ENCODE measurements around the gene ACBD3.

Gene ACBD3

GRCh38 chr1:226201029-226201593 lies 14.6 kb upstream of the ACBD3 start:
- FAIRE-seq = no peak

DNA sequence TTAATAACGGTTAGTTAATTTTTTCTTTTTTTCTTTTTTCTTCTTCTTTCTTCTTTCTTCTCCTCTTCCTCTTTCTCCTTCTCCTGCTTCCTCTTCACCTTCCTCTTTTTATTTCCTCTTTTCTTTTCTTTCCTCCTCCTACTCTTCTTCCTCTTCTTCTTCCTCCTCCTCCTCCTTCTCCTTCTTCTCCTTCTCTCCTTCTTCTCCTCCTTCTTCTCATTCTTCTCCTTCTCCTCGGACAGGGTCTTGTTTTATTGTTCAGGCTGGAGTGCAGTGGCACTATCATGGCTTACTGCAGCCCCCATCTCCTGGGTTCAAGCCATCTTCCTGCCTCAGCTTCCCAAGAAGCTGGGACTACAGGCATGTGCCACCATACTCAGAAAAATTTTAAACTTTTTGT lies 13.4 kb upstream of the ACBD3 start:
- FAIRE-seq = no peak

GRCh38 chr1:226195144-226195543 lies 8.6 kb upstream of the ACBD3 start:
- FAIRE-seq = no peak

GRCh38 chr1:226187380-226187779 lies 839 bp upstream of the ACBD3 start:
- FAIRE-seq = no peak

GRCh38 chr1:226187019-226187322 lies 430 bp upstream of the ACBD3 start:
- no peak for FAIRE-seq

DNA sequence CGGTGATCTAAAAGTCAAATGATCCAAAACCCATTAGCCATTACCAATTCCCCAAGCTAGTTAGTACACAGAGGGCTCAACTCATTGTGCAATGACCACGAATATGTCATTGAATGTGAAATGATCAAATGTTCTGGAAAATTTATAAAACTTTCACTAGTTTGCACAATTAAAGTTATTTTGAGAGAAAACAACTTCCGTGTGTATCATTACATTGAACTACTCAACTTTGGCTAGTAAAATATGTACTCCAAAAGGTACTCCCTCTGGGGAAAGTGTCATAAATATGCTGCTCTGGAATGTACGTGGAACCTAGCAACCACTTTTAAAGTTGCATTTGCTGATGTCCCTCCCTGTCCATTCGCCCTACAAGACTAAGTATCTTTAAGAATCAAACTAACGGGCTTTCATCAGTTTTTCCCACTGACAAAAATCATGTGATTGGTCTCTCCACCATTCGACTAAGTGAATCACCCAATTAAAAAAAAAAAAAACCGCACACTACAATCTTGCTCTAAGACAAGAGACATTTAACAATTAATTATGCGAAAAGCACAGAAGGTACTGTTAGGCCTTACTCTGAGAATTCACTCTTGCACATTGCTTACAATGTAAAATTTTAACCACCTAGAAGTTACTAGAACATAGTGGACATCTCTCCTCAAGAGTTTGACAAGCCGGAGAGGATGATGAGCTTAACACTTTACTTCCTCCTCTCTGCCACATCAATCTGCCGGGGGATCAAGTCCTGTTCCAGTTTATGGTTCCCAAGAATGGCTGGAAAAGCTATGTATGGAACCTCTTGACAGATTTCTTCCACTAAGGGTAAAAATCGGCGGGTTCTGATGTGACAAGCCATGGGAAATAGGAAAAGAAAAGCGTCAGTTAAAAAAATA lies 1.2 kb downstream of the ACBD3 start:
- FAIRE-seq = no peak

- no peak for FAIRE-seq
Measured at GRCh38 chr1:226181996-226182714, 4.4 kb downstream of the ACBD3 start.

DNA sequence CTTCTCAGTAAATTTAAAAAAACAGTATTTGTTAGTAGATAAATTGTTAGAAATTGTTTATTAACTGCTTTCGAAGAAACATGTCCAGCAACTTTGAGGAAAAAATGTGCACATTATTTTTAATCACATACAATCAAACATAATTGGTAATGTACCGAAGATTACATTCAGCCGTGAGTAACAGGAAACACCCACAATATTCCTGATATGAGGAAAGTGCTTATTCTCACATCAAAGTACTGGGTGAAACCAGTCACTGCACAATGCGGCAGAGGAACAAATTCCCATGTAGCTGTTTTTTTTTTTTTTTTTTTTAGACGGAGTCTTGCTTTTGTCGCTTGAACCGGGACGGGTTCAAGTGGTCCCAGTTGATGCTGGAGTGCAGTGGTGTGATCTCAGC lies 9.7 kb downstream of the ACBD3 start:
- no peak for FAIRE-seq

DNA sequence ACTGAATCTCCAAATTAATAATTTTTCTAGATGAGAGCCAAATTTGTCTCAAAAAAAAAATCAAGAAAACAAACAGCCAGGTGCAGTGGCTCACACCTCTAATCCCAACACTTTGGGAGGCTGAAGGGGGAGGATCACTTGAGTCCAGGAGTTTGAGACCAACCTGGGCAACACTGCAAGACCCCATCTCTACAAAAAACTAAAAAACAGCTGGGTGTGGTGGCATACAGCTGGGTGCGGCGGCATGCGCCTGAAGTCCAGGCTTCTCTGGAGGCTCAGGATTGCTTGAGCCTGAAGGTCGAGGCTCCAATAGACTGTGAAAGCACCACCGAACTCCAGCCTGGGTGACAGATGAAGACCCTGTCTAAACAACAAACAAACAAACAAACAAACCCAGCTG lies 14.0 kb downstream of the ACBD3 start:
- FAIRE-seq = no peak

- no peak for FAIRE-seq
Measured at GRCh38 chr1:226166341-226166740, 20.2 kb downstream of the ACBD3 start.

DNA sequence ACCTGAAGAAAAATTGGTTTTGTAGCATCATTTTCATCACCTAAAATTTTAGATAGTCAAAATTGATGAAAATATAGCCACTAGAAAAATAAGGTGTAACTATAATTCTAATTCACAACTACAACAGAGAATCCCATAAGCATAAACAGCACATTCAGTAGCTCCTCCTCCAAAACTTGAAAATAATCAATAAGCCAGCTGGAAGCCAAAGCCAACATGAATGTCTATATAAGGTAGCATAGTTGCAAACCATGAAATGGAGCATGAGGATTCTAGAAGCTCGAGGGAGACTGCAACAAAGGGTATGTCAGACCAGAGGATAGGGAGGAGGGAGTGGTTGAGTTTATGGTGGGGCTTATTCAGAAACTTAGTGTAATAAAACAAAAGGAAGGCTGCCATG lies 22.4 kb downstream of the ACBD3 start:
- no peak for FAIRE-seq

- no peak for FAIRE-seq
Measured at GRCh38 chr1:226162898-226163297, 23.6 kb downstream of the ACBD3 start.

DNA sequence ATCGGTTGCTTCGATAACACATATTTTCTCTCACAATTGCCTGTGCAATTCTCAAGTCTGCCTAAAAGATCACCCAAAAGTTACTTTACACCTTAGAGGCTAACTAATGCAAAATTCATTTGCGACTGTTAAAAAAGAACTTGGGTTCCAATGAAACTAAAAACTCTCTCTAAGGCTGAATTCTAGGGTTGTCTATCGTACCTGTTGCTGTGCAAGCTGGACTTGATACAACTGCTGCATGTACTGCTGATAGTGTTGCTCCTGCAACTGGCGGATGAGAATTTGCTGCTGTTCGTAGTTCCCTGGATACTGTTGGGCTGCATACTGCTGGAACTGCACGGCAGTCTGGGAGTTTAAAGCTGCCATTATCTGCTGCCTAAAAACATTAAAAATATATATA lies 27.6 kb downstream of the ACBD3 start:
- FAIRE-seq = no peak

DNA sequence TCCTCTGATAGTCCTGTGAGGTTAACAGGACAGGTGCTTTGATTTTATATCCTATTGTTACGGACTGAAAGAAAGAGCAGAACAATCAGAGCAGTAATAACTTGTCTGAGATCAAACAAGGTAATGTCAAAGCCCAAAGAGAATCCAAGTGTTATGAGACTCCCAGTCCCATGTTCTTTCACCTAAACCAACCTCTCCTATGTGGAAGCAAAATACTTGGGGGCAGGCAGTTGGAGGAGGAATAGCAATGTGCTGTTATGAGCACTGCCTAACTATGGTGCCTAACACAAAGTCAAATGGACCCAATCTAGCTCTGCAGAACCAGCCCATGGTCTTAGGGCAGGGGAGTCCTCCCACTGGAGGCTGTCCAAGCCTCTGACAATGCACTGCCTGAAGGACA lies 28.1 kb downstream of the ACBD3 start:
- FAIRE-seq = no peak

DNA sequence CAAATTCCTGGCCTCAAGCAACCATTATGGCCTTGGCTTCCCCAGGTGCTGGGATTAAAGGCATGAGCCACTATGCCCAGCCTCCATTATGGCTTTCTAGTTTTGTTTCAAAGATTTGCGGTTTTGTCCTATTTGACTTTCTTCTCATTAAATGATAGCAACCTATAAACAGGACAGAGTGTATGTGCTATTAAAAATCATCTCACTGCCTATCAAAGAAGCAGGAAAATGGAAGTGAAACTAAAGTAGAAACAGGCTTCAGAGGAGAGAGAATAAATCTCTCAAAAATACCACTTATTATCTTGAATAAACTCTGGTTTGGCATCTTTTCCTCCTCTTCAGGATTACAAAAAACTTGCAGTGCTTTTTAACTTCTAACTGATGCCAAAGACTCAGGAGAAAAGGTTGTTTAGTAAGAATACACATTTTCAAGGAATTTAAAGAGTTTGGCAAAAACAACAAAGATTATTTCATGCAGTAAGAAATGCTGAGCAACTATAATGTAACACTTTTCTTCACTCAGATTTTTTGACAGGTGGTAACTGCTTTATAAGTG lies 28.7 kb downstream of the ACBD3 start:
- no peak for FAIRE-seq

GRCh38 chr1:226154593-226154992 lies 31.9 kb downstream of the ACBD3 start:
- FAIRE-seq = no peak

DNA sequence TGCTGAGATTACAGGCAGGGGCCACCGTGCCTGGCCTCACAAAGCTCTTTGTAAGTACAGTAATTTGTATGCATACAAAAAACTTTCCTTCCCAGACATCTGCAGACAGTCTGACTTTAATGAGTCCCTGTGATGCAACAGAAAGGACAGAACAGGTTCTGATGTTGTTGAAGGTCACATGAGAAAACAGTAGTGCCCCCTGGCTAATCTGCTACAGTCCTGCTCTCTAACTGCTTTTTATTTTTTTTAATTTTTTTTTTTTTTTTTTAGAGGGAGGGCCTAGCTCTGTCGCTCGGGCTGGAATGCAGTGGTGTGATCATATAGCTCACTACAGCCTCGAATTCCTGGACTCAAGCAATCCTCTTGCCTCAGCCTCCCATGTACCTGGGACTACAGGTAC lies 36.7 kb downstream of the ACBD3 start:
- no peak for FAIRE-seq

DNA sequence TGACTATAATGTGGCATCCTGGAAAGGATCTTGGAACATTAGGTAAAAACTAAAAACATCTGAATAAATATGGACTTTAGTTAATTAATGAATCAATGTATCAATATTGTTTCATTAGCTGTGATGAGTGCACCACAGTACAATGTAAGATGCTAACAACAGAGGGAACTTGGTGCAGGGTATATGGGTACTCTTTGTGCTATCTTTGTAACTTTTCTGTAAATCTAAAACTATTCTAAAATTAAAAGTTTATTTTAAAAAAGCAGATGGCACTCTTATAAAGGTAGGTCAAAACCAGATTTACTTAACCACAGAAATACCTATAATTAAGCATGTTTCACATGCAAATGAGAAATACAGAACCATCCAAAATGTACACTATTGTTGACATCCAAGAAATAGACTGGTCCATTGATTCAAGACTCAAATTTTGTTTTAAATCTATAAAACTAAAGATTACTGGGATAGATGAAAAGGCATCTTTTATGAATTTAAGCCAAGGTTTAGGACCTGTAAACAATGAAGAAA lies 38.4 kb downstream of the ACBD3 start:
- peak; percentile 10 for FAIRE-seq

DNA sequence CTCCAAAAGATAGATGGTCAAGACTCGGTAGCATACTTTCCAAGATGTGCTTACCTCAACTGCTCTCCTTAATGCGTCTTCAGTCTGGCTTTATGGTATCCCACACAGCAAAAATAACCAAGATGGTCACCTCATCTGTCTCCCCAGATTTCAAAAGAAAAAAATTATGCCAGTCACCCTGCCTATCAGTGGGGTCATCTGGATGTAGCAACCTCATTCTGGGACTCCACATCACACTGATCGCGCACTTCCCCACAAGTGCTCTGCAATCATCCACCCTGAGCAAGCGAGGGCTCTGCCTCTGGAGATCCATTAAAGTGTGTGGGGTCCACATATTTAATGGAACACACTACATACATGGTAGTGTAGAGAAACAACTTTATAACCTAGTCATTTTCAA lies 42.5 kb downstream of the ACBD3 start:
- FAIRE-seq = no peak

GRCh38 chr1:226135709-226136108 lies 50.8 kb downstream of the ACBD3 start:
- no peak for FAIRE-seq

GRCh38 chr1:226135059-226135651 lies 51.4 kb downstream of the ACBD3 start:
- no peak for FAIRE-seq

DNA sequence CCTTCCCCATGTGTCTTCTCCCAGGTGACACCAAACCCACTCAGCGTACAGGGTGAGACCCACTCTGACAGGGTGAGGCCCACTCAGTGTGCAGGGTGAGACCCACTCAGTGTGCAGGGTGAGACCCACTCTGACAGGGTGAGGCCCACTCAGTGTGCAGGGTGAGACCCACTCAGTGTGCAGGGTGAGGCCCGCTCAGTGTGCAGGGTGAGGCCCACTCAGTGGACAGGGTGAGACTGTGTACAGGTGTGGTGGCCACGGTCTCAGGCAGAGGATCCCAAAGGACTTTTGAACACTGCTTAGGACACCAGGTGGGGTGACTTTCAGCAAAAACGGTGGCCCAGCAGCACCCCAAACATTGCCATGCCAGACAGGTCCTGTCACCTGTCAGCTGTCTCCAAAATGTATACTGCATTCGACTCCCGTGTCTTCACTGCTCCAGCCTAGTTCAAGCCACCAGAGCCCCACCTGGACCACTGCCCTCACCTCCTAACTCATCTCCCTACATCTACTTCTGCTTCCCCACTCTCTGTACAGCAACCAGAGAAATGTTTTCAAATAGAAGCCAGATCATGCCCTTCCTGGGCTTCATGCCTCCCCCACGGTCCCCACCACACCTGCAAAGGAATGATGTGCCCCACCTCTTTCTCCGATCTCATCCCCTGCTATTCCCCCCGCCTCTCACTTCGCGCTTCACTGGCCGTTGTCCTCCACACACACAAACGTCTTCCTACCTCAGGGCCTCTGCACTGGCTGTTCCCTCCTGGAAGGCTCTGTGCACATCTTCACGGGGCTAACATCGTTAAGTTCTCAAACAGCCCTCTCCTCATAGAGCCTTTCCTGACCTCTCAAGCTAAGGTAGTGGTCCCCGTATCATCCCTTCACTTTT lies 52.1 kb downstream of the ACBD3 start:
- FAIRE-seq = no peak

All from colon (tissue), 2 donors.